Measurements from ENCODE around the gene COL4A5.

COL4A5 gene

DNA sequence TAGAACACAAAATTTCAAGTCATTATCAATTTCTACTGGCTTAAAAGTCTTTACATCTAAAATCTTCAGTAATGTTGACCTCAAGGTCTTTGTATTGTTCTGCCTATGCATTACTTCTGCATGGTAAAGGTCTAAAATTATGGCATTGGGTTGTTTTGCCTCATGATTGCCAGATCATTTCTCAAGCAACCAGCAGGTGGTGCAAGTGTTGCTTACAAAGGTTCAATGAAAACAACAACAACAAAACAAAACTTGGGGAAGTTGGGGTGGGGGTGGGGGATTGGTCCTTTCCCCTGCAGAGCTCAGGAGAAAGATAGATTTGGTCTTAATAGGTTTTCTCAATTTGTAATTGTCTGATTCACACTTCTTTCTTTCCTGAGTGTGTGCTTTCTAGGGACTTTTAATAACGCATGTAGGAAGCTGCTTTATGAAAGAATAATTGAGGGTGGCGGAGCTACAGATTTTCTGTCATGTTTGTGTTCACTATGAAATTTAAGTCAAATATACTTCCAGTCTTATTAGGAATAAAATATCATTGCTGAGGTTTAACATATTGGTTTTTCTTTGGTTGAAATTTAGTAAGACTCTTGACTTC, 145.1 kb downstream of the COL4A5 start:
- ChIA-PET CTCF (interaction anchor here (1.0 kb wide), 1 partner anchor 800 kb away, joined by 3 read pairs; no protein-coding TSS in a partner anchor), POLR2A (no interaction called here)
- TF ChIP-seq, protein P1, sequence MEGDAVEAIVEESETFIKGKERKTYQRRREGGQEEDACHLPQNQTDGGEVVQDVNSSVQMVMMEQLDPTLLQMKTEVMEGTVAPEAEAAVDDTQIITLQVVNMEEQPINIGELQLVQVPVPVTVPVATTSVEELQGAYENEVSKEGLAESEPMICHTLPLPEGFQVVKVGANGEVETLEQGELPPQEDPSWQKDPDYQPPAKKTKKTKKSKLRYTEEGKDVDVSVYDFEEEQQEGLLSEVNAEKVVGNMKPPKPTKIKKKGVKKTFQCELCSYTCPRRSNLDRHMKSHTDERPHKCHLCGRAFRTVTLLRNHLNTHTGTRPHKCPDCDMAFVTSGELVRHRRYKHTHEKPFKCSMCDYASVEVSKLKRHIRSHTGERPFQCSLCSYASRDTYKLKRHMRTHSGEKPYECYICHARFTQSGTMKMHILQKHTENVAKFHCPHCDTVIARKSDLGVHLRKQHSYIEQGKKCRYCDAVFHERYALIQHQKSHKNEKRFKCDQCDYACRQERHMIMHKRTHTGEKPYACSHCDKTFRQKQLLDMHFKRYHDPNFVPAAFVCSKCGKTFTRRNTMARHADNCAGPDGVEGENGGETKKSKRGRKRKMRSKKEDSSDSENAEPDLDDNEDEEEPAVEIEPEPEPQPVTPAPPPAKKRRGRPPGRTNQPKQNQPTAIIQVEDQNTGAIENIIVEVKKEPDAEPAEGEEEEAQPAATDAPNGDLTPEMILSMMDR (IDR thresholded peaks at IDR 0.05; ENCODE audit: insufficient read depth, low read length, missing control alignments), result peak; percentile 20
- H3K4me3 ChIP-seq (ENCODE audit: low read depth, low read length), result no peak overlapping the region
- no peak for DNase-seq (ENCODE audit: low read depth, low spot score)

DNA sequence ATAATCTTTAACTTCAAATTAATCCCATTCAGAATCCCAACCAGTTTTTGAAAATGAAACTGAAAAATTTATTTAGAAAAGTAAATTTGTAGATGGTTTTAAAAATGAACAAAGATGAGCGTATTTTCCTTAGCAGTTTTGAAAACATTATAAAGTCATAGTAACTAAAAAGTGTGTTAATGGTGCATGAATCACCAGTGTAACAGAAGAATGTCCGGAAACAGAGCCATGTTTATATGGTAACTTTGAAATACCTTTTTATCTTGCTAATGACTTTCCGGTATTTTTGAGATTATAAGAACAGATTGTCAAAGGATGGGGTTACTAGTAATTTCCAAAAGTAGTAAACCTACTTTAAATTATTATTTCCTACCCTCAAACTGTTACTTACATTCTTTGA, 150.9 kb downstream of the COL4A5 start:
- no peak for DNase-seq (ENCODE audit: low read depth, low spot score)
- POLR2A ChIA-PET, result no interaction called here
- H3K4me3 ChIP-seq (ENCODE audit: low read depth, low read length), result no peak overlapping the region
- TF ChIP-seq, protein P1 (IDR thresholded peaks at IDR 0.05; ENCODE audit: insufficient read depth, low read length, missing control alignments), result no peak
- CTCF ChIA-PET, result no interaction called here

DNA sequence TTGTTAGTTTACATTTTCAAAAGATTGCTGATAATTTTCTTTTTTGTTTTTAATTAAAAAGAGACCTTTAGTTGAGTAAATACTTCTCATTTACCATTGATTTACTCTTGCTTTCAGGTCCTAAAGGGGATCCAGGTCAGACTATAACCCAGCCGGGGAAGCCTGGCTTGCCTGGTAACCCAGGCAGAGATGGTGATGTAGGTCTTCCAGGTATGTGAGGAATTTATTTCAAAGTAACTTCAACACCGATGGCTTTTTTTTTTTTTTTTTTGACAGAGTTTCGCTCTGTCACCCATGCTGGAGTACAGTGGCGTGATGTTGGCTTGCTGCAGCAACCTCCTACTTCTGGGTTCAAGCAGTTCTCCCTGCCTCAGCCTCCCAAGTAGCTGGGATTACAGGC, 161.6 kb downstream of the COL4A5 start:
- CTCF ChIA-PET, result no interaction called here
- DNase-seq (ENCODE audit: low read depth, low spot score), result no peak
- TF ChIP-seq, protein P1 (IDR thresholded peaks at IDR 0.05; ENCODE audit: insufficient read depth, low read length, missing control alignments), result no peak
- no peak overlapping the region for H3K4me3 ChIP-seq (ENCODE audit: low read depth, low read length)
- POLR2A ChIA-PET, result no interaction called here

DNA sequence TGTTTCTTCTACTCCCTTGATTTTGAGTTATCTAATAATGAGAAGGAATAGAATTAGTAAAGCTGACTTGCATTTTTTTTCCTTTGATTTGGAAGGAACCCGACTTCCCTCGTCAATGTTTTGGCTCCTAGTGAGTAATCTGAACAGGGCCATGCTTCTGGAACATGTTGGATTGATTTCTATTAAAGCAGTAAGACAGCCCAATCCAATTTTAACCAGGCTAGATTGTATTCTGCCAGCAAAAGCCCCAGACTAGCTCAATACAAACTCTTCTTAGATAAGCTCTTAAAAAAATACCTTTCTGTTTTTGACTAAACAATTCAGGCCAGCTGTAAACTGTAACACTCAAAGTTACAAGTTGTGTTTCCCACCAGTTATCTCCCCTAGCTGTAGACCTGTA, 170.5 kb downstream of the COL4A5 start:
- ChIA-PET POLR2A (no interaction called here), CTCF (no interaction called here)
- TF ChIP-seq, protein P1 (IDR thresholded peaks at IDR 0.05; ENCODE audit: insufficient read depth, low read length, missing control alignments), result no peak
- H3K4me3 ChIP-seq (ENCODE audit: low read depth, low read length), result no peak overlapping the region
- DNase-seq (ENCODE audit: low read depth, low spot score), result no peak

DNA sequence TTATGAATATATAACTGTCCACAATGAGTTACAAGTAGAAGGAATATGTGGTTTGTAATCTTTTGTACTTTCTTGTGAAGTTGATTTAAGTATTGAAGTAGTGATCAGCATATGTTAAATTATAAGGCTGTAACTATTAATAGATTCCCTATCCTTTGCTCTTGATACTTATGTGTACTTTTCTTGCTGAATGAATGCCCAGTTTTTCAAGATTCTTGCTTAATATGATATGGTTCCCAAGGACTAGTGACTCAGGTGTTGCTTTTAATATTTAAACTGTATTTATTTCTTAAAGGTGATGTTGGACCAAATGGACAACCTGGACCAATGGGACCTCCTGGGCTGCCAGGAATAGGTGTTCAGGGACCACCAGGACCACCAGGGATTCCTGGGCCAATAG, 175.0 kb downstream of the COL4A5 start:
- TF ChIP-seq, protein P1 (IDR thresholded peaks at IDR 0.05; ENCODE audit: insufficient read depth, low read length, missing control alignments), result no peak
- ChIA-PET POLR2A (no interaction called here), CTCF (no interaction called here)
- DNase-seq (ENCODE audit: low read depth, low spot score), result no peak
- no peak overlapping the region for H3K4me3 ChIP-seq (ENCODE audit: low read depth, low read length)

DNA sequence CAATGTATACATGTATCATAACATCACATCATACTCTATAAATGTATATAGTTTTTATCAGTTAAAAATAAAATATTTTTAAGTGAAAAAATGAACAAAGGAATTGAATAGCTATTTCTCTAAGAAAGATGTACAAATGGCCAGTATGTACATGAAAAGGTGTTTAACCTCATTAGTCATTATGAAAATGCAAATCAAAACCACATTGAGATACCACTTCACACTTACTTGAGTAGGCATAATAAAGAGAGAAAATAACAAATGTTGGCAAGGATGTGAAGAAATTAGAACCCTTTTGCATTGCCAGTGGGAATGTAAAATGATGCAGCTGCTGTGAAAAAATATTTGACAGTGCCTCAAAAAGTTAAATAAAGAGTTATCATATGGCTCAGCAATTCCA, 201.2 kb downstream of the COL4A5 start:
- CTCF ChIA-PET, result no interaction called here
- POLR2A ChIA-PET, result no interaction called here
- TF ChIP-seq, protein P1 (IDR thresholded peaks at IDR 0.05; ENCODE audit: insufficient read depth, low read length, missing control alignments), result no peak
- no peak overlapping the region for H3K4me3 ChIP-seq (ENCODE audit: low read depth, low read length)
- no peak for DNase-seq (ENCODE audit: low read depth, low spot score)
